ENCODE results near the gene PPP1R11. TPM values are rescaled to one million over a fixed set of nuclear protein-coding genes. Genes with fewer than 3 reads are reported as not detected.
A peak's percentile ranks its signal among the peaks of the same experiment; 100 is the strongest.

The PPP1R11 gene
- total RNA-seq, 1 experiment from 2014 or later: 35.5 TPM

DNA sequence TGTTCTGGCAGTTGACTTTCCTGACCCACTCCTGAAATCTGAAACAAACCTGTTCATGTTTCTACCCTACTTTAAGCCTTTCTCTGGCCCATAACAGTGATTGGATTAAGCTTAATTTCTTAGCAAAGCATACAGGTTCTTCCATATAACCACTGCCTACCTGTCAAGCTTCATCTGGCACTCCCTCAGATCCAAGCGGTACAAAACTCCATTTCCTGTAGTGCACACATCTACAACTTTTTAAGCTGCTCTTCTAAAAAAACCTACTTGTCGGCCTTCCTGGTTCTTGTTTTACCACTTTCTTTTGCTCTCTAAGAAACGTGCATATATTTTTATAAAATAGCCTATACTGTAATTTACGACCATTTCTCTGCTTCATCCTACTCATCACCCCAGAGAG, 916 bp upstream of the PPP1R11 start:
- H3K36me3 ChIP-seq (ENCODE audit: control insufficient read depth, insufficient read depth, low read length): no peaks in the 10 kb centered on the region; the same call in 1 of the 2 replicates
- no peak for DNase-seq
- BruUV-seq (replicated peaks): no TSS peak
- intact Hi-C loops (cut with micrococcal nuclease; ENCODE audit: unreplicated experiment): loop anchor here (2.0 kb wide), 1 partner anchor 35 kb away; no protein-coding TSS in a partner anchor
- ChIA-PET CTCF (interaction anchor here (0.7 to 1.7 kb wide), 3 partner anchors 36 to 65 kb away, joined by 3 to 10 read pairs (median 3); no protein-coding TSS in a partner anchor), POLR2A (interaction anchor here (0.9 to 1.7 kb wide), 2 partner anchors 36 to 147 kb away, joined by 3 to 8 read pairs; partner anchors contain the start of gene TRIM26)
- Mint-ChIP-seq H3K36me3 (ENCODE audit: insufficient read depth, unreplicated experiment) (peaks cover 15% of the 10 kb centered on the region), H3K9me3 (ENCODE audit: unreplicated experiment) (no peaks in the 10 kb centered on the region), H3K27me3 (ENCODE audit: insufficient read depth, unreplicated experiment) (no peaks in the 10 kb centered on the region), H3K4me1 (ENCODE audit: low read depth, unreplicated experiment) (peaks cover 27% of the 10 kb centered on the region), H3K4me3 (ENCODE audit: unreplicated experiment) (peak overlapping the region; percentile 78), H3K27ac (ENCODE audit: unreplicated experiment) (peak overlapping the region; percentile 95)
- H3K27me3 ChIP-seq (replicated peaks; ENCODE audit: control insufficient read depth, insufficient read depth, low read length): no peaks in the 10 kb centered on the region
- peaks cover 15% of the 10 kb centered on the region for H3K4me1 ChIP-seq
- H3K9me3 ChIP-seq: no peaks in the 10 kb centered on the region
- TF ChIP-seq, protein P1, sequence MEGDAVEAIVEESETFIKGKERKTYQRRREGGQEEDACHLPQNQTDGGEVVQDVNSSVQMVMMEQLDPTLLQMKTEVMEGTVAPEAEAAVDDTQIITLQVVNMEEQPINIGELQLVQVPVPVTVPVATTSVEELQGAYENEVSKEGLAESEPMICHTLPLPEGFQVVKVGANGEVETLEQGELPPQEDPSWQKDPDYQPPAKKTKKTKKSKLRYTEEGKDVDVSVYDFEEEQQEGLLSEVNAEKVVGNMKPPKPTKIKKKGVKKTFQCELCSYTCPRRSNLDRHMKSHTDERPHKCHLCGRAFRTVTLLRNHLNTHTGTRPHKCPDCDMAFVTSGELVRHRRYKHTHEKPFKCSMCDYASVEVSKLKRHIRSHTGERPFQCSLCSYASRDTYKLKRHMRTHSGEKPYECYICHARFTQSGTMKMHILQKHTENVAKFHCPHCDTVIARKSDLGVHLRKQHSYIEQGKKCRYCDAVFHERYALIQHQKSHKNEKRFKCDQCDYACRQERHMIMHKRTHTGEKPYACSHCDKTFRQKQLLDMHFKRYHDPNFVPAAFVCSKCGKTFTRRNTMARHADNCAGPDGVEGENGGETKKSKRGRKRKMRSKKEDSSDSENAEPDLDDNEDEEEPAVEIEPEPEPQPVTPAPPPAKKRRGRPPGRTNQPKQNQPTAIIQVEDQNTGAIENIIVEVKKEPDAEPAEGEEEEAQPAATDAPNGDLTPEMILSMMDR (IDR thresholded peaks at IDR 0.05; ENCODE audit: insufficient read depth in 1 of 2, low read depth in 1 of 2, low read length in 1 of 2, severe bottlenecking in 1 of 2, unreplicated experiment in 1 of 2): no peak
- peak overlapping the region; percentile 44 for H3K4me3 ChIP-seq (ENCODE audit: low read depth, low read length)

DNA sequence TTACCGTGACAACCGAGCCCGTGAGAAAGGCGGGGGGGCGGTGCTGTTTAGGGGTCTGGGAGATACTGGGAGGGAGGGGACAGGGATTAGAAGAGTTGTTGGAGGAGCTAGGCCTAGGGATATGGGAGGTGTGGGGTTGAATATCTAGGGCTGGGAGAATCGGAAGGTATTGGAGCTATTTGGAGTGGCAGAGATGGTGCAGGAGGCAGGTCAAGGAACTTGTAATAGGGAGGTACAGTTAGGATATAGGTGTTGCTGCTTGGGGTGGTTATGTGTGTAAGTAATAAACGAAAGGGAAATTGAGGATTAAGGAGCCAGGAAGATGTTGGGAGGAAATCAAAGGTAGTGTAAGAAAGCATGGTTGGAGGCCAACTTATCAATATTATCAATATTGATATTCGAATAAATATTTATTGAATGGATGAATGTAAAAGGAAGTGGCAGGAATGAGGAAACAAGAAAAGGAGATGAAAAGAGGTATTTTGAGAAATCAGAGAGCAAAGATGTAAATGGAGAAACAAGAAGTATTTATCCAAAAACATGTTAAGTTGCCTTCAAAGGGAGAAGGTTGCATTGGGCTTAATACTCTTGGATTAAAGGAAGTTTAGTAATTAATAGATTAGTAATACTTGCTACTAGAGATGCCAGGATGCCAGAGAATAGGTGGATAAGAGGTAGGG, 602 bp downstream of the PPP1R11 start:
- no peaks in the 10 kb centered on the region for H3K9me3 ChIP-seq
- H3K27me3 ChIP-seq (replicated peaks; ENCODE audit: control insufficient read depth, insufficient read depth, low read length): no peaks in the 10 kb centered on the region
- TF ChIP-seq, protein P1 (IDR thresholded peaks at IDR 0.05; ENCODE audit: insufficient read depth in 1 of 2, low read depth in 1 of 2, low read length in 1 of 2, severe bottlenecking in 1 of 2, unreplicated experiment in 1 of 2): no peak
- Mint-ChIP-seq H3K4me1 (ENCODE audit: low read depth, unreplicated experiment) (peaks cover 27% of the 10 kb centered on the region), H3K27ac (ENCODE audit: unreplicated experiment) (peak overlapping the region; percentile 95), H3K36me3 (ENCODE audit: insufficient read depth, unreplicated experiment) (peaks cover 16% of the 10 kb centered on the region), H3K9me3 (ENCODE audit: unreplicated experiment) (no peaks in the 10 kb centered on the region), H3K27me3 (ENCODE audit: insufficient read depth, unreplicated experiment) (no peaks in the 10 kb centered on the region), H3K4me3 (ENCODE audit: unreplicated experiment) (peak overlapping the region; percentile 78)
- intact Hi-C loops (cut with micrococcal nuclease; ENCODE audit: unreplicated experiment): loop anchor here (2.0 kb wide), 1 partner anchor 33 kb away; no protein-coding TSS in a partner anchor
- no peak for DNase-seq
- peak overlapping the region; percentile 44 for H3K4me3 ChIP-seq (ENCODE audit: low read depth, low read length)
- POLR2A ChIA-PET: no interaction called here
- peaks cover 15% of the 10 kb centered on the region for H3K4me1 ChIP-seq
- CTCF ChIA-PET: interaction anchor here (1.2 to 1.7 kb wide), 3 partner anchors 16 to 36 kb away, joined by 3 to 10 read pairs (median 6); no protein-coding TSS in a partner anchor
- H3K36me3 ChIP-seq (ENCODE audit: control insufficient read depth, insufficient read depth, low read length): no peaks in the 10 kb centered on the region; the same call in 1 of the 2 replicates
- TSS peak; percentile 11 for BruUV-seq (replicated peaks)

DNA sequence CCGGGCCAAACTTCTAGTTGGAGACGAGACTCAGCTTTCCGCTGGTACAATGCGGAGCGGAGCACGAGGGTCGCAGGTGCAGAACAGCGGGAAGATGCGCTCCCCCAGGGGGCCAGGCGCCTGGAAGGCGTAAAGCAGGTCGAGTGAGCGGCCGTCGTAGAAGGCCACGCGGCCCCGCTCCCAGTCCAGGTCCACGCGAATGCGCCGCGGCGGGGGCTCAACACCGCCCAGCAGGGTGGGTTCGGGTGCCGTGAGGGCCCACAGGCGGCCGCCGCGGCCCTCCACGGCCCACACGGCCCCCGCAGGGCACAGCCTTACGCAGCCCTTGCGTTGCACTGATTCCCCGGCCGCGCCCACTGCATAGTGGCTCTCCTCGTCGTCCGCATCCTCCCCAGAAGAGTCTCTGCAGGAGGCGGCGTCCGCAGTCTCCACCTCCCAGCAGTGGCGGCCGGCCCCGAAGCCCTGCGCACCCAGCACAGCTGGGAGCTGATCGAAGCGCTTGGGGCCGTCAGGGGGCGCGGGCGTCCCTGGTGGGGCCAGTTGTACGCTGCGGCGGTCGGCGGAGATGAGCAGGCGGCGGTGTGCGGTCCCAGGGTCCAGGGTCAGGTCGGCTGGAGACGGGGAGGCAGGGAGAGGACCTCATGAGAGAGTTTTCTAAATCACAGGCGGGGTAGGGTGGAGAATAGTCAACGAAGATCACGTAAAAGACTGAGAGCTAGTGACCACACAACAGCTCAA, 4.3 kb downstream of the PPP1R11 start:
- no peaks in the 10 kb centered on the region for H3K27me3 ChIP-seq (replicated peaks; ENCODE audit: control insufficient read depth, insufficient read depth, low read length)
- no TSS peak for BruUV-seq (replicated peaks)
- H3K4me1 Mint-ChIP-seq (ENCODE audit: low read depth, unreplicated experiment): peaks cover 25% of the 10 kb centered on the region
- POLR2A ChIA-PET: no interaction called here
- H3K4me3 Mint-ChIP-seq (ENCODE audit: unreplicated experiment): no peak overlapping the region
- intact Hi-C loops (cut with micrococcal nuclease; ENCODE audit: unreplicated experiment): no loop called here
- no peaks in the 10 kb centered on the region for H3K9me3 ChIP-seq
- H3K9me3 Mint-ChIP-seq (ENCODE audit: unreplicated experiment): no peaks in the 10 kb centered on the region
- H3K27me3 Mint-ChIP-seq (ENCODE audit: insufficient read depth, unreplicated experiment): peaks cover 7% of the 10 kb centered on the region
- H3K36me3 Mint-ChIP-seq (ENCODE audit: insufficient read depth, unreplicated experiment): peaks cover 16% of the 10 kb centered on the region
- H3K4me1 ChIP-seq: peaks cover 14% of the 10 kb centered on the region
- DNase-seq: no peak
- no peaks in the 10 kb centered on the region; the same call in 1 of the 2 replicates for H3K36me3 ChIP-seq (ENCODE audit: control insufficient read depth, insufficient read depth, low read length)
- CTCF ChIA-PET: no interaction called here
- no peak overlapping the region for H3K4me3 ChIP-seq (ENCODE audit: low read depth, low read length)
- TF ChIP-seq, protein P1 (IDR thresholded peaks at IDR 0.05; ENCODE audit: insufficient read depth in 1 of 2, low read depth in 1 of 2, low read length in 1 of 2, severe bottlenecking in 1 of 2, unreplicated experiment in 1 of 2): no peak
- H3K27ac Mint-ChIP-seq (ENCODE audit: unreplicated experiment): no peak overlapping the region

Data from Caco-2 (cell line).